ENCODE data around the gene GAK.
"Not testable (repeated sequence)": the region's sequence is repeated elsewhere in the genome, so short reads cannot be mapped to it uniquely, and the experiment has no call there.

The GAK gene

DNA sequence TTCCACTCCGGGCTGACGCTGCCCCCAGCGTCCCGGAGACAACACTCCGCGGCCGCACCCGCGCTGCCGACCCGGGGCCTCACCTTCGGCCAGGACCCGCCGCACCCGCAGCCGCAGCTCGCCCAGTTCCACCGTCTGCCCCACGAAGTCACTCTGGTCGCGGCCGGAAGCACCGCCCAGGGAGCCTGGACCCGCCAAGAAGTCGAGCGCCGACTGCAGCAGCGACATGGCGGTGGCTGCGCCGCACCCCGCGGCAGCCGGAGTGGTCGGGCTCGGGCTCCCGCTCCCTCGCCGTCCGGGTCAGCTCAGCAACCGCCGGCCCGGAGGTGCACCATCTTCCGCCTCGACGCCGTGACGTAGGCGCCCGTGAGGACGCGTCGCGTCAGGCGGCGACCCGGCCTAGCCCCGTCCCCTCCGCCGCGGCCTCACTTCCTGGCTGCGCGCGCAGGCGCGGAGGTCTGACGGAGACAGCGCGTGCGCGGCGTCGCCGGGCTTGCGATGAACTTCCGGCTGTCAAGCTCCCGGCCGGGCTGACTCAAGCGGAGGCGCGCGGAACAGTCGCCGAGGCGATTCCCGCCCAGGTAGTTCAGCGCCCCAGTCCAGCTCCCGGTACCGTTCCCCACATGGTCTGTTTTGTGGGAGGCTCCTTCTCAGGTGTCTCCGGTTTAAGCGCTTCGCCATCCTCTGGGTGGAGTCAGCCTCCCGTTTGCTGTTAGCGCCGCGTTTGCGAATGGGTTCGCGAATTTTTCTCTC lies at the start of gene GAK, which contains the start of gene TMEM175:
Gene GAK (minus strand): TSS at position 357 of the 753 bp plus-strand sequence. CDS start 129 bp downstream, at position 228.
Gene TMEM175 (plus strand): TSS at position 501 of the 753 bp plus-strand sequence. CDS start 15,280 bp downstream, outside the sequence.
- DNase-seq (ENCODE audit: low read depth), result peak; percentile 95

DNA sequence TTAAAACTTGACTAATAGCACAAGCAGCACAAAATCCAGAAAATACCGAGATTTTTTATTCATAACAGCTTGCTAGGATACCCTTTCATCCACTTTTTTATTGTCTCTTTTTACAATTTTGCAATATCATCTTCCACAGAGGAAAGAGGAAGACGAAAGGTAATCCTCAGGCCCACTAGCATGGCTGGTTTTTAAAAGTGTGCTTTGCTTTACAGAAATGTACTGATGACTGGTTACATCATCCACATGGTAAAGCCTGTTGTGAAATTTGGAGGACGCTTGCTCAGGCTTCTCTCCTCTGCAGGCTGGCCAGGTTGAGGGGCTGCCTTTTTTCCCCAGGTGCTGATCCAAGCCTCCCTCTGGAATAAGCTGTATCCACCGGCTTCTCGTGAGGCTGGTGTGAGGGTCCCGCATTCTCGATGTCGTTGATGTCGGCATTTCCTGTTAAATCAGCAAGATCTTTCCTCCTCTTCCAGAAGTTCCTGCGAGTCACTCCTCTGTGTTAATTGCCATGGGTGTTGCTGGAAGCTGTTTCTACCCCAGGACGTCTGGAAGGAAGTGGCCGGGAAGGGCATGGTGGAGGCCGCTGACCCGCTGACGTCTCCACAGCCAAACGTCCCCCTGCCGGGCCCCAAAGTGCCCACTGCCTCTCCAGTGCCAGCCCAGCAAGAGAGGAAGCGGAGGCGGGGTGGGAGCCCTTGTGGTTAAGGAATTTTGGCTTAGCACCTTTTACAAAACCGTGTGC lies 47.0 kb upstream of the GAK start:
- no peak for DNase-seq (ENCODE audit: low read depth)

DNA sequence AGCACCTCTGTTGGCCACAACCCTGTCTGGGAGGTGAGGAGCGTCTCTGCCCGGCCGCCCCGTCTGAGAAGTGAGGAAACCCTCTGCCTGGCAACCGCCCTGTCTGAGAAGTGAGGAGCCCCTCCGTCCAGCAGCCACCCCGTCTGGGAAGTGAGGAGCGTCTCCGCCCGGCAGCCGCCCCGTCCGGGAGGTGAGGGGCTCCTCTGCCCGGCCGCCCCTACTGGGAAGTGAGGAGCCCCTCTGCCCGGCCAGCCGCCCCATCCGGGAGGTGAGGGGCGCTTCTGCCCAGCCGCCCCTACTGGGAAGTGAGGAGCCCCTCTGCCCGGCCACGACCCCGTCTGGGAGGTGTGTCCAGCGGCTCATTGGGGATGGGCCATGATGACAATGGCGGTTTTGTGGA lies 43.9 kb upstream of the GAK start:
- DNase-seq (ENCODE audit: low read depth), result not testable (repeated sequence)

DNA sequence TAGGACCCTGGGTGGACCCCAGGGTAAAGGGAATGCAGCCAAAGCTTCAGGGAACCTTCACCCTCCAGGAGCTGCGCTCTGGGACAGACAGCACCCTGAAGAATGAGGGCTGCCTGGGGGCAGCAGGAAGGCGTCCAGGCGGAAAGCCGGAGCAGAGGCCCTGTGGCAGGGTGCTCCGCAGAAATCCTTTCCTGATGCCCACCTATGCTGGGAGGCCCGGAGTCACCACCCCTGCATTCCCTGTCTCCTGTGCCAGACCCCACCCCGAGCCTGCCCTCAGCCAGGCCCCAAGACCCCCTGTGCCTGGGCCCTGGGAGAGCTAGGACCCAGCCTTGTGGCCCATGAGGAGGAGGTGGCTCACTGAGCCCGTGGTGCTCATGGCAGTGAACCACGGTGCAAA lies 42.6 kb upstream of the GAK start:
- no peak for DNase-seq (ENCODE audit: low read depth)

DNA sequence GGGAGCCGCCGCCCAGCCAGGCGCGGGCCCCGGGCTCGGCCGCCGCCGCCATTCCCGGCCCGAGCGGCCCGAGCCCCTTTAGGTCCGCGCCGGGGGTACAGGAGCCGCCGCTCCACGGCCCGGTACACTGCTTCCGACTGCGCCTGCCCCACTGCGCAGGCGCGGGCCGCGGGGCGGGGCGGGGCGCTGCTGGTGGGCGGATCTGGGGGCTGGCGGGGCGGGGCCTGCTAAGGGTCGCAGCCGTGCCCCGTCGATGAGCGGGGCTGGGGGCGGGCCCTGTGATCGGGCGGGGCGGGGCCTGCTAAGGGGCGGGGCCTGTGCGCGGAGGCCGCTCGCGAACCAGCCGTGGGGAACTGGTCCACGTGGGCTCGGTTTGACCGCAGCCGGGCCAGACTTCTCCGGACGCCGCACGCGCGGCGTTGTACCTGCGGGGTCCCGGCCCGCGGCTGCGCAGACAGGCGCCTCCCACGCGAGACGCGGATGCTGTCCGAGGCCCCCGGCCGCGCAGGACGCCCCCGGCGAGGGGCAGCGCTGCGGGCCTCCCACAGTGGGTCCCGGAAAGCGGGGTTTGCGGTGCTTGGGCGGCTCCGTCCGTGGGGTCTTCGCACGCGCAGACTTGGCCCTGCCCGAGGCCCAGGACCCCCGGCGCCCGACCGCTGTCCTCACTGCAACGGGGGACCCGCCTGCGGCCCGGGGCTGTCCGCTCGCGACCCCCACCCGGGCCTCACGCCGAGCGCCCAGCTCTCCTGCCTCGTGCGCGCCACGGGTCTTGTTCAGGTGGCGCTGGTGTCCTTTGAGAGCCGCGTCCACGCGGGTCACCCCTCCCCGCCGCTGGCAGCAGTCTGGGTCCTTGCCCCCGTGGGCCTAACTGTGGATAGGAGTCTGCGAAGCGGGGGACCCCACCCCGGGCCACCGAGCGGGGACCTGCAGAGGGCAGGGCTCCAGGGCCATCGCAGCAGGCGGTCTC lies 41.6 kb upstream of the GAK start, which contains the start of gene DGKQ:
Gene DGKQ (minus strand): TSS at position 139 of the 967 bp plus-strand sequence. CDS start 87 bp downstream, at position 52.
- peak; percentile 82 for DNase-seq (ENCODE audit: low read depth)

DNA sequence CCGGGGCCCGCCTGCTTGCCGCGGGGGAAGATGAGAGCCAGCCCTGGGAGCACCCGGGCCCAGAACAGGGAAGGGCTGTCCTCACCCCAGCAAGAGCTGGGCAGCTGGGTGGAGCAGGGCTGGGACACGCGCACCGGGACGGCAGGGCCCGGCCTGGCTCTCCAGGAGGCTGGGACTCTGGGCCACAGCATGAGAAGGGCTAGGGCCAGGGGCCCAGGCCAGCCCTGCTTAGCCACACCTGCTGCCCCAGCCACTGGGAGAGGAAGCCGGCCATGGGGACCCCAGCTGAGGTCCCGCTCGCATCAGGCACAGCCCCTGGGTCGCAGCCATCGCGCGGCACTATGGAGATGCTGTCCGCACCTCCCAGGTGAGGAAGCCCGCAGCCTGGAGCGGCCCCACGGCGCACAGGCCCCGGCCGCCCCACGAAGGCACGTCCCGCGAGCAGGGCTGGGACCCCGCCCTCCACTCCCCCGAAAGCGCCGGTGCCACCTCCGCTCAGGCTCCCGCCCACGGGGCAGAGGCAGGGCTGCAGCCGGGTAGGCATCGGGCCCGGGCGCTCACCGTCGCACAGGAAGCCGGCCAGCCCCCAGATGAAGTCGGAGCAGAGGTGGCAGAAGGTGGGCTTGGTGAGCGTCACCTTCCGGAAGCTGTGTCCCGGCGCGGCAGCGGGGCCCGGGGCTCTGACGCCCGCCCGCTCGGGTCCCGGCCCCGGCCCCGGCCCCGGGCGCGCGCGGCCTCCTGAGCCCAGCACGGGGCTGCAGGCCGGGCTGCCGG lies 40.7 kb upstream of the GAK start:
- DNase-seq (ENCODE audit: low read depth), result peak; percentile 78

DNA sequence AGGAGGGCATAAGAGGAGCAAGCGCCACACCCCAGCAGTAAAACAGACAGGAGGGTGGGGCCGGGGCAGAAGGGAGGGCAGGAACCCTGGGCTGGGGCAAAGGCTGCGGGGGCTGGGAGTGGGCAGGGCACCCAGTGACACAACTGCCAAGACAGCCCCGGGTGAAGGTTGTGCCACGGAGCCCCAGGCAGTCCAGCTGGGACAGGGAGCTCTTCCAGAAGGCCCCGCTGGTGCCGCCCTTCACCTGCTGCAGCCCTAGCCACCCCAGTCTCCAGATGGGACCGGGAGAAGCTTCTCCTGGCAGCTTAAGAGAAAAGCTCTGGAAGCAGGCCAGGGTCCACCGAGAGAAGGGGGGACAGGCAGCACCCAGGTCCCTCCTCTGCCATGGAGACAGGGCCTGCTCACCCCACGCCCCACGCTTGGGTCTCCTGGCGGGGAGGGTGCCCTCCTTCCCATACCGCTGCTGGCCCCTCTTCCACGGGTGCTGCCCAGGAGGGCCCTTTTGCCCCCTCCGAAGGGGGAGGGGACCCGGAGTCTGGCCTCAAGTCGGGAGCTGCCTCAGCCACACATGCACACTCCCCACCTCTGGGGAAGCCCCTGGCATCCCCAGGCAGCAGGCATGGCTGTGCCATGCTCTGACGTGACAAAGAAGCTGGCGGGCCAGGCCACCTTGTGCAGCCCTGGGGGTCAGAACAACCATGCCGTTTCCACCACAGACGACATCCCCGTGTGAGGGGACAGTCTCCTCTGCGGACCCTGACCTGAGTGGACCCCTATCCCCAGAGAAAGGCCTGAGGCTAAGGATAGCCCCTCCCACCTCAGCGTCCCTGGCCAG lies 39.8 kb upstream of the GAK start:
- DNase-seq (ENCODE audit: low read depth), result no peak

DNA sequence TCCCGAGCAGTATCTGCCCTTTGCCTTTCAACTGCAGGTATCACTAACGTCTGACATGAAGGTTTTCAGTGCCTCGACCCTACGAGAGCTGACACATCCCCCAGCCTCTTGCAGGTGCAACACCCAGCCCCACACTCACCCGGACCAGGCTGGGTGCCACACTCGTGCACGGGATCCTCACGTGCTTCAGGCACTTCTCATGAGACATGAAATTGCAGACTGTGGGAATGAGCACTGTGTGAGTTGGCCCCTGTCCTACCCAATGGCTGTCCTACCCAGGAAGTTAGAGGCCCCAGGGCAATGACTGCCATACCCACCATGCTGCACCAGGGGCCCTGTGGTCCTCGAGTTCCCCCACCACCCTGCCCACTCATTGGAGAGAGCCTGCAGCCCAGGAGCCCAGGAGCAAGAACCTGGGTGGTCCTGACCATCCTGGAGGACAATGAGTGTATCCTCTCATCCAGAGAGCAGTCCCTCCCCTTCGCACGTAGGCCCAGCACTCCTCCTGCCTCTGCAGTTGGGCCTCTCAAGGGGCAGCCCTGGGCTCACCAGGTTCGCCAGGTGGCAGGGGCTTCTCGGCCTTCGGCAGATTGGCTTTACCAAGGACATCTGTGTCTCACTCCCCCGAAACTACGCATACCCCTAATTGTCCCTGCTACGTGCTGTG lies 38.9 kb upstream of the GAK start:
- no peak for DNase-seq (ENCODE audit: low read depth)

DNA sequence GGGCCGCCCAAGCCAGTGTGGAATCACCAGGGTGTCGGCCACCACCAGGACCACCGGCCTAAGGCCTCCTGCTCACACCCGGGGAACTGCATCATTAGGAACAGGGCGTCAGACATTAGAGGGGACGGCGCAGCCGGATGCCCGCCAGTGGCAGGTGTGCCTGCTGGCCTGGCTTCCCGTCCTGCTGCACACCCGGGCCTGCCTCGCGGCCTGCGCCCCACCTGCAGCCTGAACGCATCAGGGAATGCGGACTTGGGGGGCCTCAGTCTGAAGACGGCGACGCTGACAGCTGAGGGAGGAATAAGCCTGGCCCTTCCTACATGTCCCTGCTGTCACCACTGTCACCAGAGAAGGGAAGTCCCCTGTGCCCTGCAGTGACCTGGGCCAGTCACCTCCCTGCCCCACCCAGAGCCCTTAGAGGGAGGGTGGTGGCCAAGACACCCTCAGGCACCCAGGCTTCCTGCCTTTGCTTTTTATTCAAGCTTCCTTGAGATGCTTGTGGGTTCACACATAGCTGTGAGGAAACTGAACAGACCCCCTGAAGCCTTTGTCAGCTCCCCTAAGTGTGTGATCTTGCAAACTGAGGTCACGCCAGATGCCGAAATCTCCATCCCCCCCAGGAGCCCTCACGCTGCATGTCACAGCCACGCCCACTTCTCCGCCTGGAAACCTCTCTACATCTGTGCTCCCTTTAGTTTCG lies 38.1 kb upstream of the GAK start:
- no peak for DNase-seq (ENCODE audit: low read depth)

DNA sequence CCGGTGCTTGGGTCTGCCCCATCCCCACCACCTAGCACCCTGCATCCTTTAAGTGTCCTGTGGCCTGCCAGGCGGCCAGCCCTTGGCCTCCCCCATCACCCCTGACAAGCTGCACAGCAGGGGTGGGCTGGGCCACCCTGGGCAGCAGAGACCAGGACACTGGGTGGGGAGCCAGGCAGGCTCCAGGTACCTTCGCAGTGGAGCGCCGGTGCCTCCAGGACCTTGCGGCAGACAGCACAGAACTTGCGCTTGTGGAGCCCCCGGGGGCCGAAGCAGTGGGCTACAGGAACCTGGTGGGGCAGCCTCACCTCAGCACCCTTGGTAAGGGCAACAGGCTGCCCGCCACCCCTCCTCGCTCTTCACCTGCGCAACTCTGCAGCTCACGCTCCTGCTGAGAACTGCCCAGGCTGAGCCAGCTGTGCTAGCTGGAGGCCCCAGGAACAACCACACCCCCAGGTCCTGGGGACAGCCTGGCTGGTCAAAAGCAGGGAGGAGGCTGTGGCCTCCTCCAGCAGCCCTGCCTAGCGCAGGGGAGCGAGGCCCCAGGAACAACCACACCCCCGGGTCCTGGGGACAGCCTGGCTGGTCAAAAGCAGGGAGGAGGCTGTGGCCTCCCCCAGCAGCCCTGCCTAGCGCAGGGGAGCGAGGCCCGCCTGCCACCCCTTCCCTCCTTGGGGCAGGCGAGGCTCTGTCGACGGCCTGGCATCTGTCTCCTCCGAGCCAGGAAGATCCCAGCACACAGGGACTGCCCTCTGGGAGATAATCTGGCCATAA lies 36.7 kb upstream of the GAK start:
- no peak for DNase-seq (ENCODE audit: low read depth)

DNA sequence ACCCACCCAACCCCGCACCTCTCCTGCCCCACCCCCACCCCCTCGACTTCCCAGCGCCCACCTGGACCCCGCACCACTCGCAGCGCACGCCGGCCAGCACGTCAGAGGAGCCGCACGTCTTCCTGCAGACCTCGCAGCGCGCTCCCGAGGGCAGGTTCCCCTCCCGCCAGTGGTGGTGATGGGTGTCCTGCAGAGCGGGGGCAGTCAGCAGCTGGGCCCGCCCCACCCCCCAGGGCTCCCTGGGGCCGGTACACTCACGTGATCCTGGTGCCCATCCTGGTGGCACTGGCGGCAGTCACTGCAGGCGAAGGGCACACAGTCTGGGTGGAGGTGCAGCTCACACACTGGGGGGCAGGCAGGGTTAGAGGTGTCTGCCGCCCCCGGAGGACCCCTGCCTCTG lies 36.1 kb upstream of the GAK start:
- DNase-seq (ENCODE audit: low read depth), result no peak

DNA sequence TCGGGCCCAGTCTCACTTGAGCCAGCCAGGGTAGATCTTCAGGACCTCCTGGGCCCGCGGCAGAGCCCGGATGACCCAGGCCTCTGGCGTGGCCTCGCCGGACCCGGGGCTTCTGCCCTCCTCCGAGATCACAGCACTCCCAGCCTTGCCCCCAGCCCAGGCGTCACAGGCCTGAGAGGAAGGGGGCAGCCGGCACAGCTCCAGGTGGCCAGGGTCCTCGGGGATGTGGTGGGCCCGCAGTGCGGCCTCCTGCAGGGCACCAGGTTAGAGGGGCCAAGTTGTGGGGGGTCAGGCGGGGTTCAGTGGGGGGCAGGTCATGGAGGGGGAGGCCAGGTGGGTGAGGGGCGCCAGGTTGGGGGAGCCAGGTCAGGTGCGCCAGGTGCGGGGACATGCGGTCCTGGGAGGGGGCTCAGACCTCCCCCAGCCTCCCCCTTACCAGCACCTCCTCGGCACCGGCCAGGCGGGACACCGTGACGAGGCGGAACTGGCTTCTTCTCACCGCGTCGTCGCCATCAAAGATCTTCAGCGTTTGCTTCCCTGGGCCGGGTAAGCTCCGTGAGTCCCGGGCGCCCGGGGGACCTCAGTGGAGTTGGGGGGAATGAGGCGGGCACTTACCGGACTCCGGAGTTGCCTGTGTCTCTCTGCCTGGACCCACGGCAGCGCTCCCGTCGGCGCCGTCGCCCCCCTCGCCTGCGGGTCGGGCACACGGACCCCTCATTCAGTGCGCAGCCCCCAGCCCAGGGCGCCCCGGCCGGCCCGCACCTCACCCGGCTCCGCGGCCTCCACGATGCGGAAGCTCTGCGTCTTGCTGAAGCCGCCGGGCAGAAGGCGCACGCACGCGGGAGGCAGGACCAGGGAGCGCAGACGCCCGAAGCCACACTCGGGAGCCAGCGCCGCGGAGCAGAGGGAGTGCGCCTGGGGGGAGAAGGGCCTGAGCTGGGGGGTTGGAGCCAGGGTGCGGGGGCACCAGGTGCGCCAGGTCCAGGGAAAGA lies 35.3 kb upstream of the GAK start:
- DNase-seq (ENCODE audit: low read depth), result no peak

DNA sequence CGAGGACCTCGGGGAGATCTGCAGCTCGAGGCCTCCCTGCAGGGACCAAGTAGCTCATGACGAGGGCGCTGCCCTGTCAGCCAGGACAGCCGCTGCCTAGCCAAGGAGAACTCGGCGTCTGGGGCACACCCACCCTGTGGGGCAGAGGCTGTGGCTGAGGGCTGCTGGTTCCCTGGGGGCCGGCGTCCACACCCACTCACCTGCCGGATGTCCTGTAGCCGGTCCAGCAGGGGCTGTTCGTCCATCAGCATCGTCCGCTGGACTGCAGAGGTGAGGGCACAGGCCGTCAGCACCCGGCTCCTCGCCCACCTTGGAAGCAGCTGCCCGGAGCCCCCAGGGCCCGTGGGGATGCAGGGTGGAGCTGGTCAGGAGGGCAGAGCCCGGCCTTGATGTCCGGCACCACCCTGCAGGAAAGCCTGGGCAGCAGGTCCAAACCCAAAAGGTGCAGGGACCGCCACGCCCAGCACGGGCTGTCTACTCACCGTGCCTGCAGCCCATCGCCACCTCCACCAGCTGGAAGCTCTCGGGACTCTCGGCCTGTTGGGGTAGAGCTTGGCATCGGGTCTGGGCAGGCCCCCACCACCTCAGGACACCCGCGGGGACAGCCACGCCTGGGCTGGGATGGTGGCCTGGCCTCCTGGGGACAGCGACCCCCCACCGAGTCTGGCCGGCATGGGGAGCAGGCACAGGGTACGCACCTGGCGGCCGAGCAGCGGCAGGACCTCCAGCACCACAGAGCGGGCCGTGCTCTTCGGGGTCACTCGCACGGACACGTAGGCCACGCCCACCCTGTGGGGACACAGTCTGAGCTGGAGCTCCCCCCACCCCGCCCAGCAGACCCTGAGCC lies 34.4 kb upstream of the GAK start:
- no peak for DNase-seq (ENCODE audit: low read depth)

DNA sequence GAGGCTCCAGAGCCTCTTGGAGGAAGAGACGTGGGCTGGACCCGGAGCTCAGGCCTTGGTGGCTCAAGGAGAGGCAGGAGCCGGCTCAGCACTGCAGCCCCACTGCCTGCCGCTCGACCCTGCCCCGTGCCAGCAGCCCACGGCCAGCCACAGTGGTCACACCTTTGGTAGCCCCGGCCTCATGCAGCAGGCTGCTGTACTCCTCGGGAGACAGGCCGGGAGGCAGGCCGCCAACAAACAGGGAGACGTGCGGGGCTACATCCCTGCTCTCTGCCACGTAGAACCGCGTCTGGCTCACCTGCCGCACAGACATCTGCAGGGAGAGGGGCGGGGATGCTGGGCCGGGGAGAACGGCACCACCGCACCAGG lies 33.6 kb upstream of the GAK start:
- no peak for DNase-seq (ENCODE audit: low read depth)

DNA sequence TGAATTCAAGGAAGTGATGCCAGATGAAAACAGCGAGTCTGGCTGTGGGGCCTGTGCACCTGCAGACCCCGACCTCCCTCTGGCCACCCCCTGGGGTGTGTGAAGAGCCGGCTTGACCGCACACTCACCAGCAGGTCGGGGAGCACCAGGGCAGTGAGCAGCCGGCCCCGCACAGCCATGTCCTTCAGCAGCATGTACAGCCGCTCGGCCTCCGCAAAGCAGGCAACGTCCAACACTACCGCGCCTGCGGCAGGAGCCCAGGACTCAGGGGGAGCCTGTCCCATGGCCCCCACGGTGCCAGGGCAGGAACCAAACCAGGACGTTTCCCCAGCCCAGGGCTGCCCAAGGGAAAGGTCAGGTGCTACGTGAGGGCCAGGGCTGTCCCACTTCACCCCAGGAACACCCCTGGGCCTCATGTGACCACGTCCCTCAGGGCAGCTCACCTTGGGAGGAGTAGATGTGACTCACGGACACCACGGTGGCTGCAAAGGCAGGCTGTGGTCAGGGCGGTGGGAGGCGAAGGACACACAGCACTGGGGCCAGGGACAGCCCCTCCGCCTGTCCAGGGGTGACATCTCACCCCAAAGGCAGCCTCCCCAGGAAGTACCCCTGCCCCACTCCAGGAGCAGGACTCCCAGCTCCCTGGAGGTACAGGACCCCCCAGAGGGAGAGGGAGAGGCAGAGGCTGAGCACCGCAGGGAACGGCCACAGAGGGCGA lies 33.1 kb upstream of the GAK start:
- no peak for DNase-seq (ENCODE audit: low read depth)

Measured in stimulated activated CD4-positive, alpha-beta T cell treated with anti-CD3 and anti-CD28 coated beads, Interleukin-2, amount 100 ng/mL, for 4 hours (primary cell).